Smooth muscle cell of the brain vasculature (primary cell): ENCODE measurements around the gene FGFR4.
A peak's percentile ranks its signal among the peaks of the same experiment; 100 is the strongest.

Source experiments
- DNase-seq: peaks from one replicate; pipeline ENCODE4 v3.0.0-alpha.2; 2012; ENCODE audit warnings: low read depth, low spot score

FGFR4 gene

DNA sequence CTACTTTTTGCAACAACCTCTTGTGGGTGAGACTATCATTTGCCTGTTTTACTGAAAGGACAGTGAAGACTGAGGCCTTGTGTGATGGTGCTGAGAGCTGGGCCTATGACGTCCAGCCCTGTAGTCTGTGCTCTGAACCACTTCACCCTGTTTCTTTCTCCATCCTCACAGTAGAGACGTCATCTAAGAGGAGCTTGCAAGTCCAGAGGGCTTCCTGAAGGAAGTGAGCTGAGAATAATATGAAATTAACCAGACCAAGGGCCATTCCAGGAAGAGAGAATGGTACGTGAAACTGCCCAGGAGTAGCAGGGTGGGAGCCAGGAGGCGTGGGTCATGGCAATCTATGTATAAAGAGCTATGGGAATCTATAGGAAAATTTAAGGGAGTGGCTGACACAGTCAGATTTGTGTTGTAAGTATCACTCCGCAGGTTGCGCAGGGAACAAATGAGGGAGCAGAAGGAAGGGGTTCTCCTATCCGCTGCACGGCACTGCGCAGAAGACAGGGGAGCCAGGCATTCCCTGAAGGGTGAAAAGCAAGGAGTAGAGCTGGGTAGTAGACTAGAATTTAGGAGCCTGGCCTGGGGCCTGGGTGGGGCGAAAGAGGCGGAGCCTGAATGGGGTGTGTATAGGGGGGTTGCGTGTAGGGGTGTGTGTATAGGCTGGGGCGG is 596 bp upstream of the FGFR4 start:
- DNase-seq: no peak

DNA sequence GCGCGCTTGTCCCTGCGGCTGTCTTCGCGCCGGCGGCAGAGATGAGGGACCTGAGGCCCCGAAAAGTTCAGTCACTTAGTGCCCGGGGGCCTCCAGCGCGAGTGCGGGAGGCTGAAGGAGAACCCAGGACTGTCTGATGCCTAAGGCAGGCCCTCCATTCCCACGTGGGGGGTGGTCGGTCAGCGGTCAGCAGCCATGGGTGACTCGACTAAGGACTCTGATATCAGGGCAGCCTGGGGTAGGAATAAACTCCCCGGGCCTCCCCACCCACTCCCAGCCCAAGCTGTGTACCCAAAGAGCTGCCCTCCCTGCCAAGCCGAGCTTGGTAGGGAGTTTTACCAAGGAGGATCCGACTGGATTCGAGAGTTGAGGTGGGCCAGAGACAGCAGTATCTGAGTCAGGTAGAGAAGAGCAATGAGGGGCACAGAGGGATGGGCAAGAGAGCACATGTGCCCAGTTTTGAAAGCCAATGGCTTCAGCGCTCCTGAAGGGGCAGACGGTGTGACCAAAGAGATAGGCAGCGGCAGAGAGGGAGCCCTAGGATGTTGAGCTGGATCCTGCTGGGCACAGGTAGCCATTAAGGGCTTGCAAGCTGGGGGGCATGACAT is 787 bp downstream of the FGFR4 start:
- DNase-seq: no peak

DNA sequence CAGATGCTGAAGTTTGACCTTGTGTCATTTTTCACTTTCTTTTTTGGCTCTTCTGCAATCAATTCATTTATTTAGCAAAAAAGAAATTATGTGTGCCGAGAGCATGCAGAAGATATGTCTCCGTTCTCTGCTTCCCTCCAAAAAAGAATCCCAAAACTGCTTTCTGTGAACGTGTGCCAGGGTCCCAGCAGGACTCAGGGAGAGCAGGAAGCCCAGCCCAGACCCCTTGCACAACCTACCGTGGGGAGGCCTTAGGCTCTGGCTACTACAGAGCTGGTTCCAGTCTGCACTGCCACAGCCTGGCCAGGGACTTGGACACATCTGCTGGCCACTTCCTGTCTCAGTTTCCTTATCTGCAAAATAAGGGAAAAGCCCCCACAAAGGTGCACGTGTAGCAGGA is 2.4 kb downstream of the FGFR4 start:
- DNase-seq: no peak

- no peak for DNase-seq
Measured at GRCh38 chr5:177089825-177090641, 3.3 kb downstream of the FGFR4 start.

DNA sequence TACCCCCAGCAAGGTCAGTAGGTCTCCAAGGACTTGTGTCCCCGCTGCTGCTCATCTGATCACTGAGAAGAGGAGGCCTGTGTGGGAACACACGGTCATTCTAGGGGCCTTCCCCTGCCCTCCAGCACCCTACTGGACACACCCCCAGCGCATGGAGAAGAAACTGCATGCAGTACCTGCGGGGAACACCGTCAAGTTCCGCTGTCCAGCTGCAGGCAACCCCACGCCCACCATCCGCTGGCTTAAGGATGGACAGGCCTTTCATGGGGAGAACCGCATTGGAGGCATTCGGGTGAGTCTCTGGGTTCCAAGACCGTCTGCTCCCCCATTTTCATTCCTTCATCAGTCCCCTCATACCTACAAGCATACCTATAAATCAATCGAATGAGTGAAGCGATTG is 4.1 kb downstream of the FGFR4 start:
- no peak for DNase-seq

DNA sequence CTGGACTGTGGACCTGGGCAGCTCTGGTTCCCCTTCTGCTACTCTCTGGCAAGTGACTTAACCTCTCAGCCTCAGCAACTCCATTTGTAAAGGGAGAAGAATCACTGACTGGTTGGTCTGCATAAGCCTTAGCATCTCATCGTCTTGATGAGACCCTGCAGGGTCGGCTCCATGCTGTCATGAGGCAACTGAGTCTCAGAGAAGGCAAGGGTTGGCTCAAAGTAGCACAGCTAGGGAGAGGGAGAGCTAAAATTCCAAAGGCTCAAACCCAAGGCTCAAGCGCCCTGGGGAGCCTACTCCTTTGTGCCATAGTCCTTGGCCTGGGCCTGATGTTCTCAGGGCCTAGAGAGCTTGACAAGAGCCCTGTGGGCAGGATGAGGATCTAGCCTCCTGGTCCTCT is 4.5 kb downstream of the FGFR4 start:
- no peak for DNase-seq

- DNase-seq: no peak
Measured at GRCh38 chr5:177092178-177093081, 5.7 kb downstream of the FGFR4 start.

DNA sequence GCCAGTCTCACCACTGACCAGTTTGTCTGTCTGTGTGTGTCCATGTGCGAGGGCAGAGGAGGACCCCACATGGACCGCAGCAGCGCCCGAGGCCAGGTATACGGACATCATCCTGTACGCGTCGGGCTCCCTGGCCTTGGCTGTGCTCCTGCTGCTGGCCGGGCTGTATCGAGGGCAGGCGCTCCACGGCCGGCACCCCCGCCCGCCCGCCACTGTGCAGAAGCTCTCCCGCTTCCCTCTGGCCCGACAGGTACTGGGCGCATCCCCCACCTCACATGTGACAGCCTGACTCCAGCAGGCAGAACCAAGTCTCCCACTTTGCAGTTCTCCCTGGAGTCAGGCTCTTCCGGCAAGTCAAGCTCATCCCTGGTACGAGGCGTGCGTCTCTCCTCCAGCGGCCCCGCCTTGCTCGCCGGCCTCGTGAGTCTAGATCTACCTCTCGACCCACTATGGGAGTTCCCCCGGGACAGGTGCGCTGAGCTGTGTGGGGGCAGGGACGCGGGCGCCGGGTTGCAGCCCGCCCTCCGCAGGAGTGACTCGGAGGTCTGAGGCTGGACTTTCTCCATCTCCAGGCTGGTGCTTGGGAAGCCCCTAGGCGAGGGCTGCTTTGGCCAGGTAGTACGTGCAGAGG is 6.5 kb downstream of the FGFR4 start:
- no peak for DNase-seq

DNA sequence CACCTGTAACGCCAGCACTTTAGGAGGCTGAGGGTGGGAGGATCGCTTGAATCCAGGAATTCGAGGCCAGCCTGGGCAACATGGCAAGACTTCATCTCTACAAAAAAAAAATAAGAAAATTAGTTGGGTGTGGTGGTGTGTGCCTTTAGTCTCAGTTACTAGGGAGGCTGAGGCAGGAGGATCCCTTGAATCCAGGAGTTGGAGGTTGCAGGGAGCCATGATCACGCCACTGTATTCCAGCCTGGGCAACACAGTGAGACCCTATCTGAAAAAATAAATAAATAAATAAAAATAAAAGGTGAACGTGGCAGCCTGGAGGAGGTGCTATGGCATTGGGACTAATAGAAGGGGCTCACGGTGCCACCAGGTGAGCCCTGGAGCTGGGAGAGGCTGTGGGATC is 7.1 kb downstream of the FGFR4 start:
- DNase-seq: no peak

- peak; percentile 53 for DNase-seq
Measured at GRCh38 chr5:177094224-177095087, 7.7 kb downstream of the FGFR4 start.

GRCh38 chr5:177095088-177095669 is 8.5 kb downstream of the FGFR4 start:
- DNase-seq: no peak

DNA sequence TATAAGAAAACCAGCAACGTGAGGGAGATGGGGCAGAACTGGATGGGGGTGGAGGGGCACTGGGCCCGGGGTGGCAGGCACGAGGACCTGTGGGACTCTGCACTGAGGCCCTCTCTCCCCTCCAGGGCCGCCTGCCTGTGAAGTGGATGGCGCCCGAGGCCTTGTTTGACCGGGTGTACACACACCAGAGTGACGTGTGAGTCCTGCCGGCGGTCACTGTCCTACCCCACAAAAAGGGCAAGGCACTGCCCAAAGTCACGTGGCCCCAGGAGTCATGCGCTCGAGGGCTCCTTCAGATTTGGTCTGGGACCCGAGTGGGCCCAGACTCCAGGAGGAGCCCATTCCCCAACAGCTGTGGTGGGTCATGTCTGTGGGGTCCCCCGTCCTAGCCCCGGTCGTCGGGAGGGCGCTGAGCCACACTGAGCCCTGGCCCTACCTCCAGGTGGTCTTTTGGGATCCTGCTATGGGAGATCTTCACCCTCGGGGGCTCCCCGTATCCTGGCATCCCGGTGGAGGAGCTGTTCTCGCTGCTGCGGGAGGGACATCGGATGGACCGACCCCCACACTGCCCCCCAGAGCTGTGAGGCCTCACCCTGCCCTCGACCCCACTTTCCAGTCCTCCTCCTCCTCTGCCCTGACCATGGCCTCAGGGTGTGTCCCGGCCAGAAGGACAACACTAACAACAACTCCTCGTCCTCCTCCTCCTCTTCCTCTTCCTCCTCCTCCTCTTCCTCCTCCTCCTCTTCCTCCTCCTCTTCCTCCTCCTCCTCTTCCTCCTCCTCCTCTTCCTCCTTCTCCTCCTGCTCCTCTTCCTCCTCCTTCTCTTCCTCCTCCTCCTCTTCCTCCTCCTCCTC is 9.7 kb downstream of the FGFR4 start:
- DNase-seq: no peak

- no peak for DNase-seq
Measured at GRCh38 chr5:177097016-177097985, 10.6 kb downstream of the FGFR4 start.

DNA sequence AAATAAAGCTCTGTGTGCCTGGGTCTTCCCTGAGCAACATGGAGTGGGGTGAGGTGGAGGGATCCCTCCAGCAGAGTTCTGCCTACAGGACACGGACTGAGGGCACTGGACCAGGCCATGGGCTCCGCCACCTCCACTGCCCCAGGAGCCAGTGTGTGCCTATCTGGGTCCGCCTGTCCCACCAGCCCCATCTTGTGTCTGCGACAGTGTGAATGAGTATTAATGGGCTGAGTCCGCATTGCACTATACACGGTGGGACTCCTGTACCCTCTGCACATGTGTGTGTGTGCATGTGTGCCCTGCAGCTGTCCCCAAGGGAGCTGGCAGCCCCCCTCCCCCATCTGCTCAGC is 11.4 kb downstream of the FGFR4 start:
- no peak for DNase-seq

DNA sequence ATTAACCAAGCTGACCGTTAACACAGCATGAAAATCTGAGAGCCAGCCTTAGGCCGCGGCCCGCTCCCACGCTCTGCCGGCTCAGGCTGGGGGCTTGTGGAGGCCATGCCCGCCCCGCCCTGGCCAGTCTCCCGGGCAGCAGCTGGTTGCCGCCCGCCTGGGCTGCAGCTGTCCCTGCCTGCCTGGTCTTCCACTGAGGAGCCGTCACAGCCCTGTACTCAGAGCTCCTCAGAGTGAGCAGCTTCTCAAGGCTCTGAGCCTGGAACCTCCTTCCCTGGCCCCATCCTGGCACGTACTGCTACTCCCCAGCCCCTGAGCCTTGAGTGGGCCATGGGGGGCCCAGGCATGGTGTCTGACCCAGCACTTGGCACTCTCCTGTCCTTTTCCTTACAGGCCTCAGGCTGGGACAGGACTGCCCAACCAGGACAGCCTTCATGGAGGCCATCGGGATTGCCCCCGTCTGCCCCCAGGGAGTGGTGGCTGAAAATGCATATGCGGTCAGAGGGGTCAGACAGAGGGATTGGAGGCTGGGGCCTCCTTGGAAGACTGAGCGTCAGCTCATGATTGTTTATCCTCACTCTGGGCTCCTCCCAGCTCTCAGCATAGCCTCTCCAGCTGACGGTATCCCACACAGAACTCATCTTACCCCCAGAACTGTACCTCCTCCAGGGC is 11.9 kb downstream of the FGFR4 start:
- DNase-seq: no peak

- DNase-seq: no peak
Measured at GRCh38 chr5:177099422-177100093, 12.8 kb downstream of the FGFR4 start.

GRCh38 chr5:177100714-177101121 is 14.0 kb downstream of the FGFR4 start:
- no peak for DNase-seq
